Stimulated activated CD8-positive, alpha-beta memory T cell treated with anti-CD3 and anti-CD28 coated beads, Interleukin-2, amount 100 ng/mL, for 1 hour (primary cell): ENCODE measurements around the gene USP34.
"Not testable (repeated sequence)": the region's sequence is repeated elsewhere in the genome, so short reads cannot be mapped to it uniquely, and the experiment has no call there.

ENCODE experiments used
- DNase-seq, 2 donors: peaks; one replicate each; pipeline ENCODE4 v3.0.0-alpha.2; 2020; ENCODE audit warnings: low read depth in 2 of 2

Gene USP34

DNA sequence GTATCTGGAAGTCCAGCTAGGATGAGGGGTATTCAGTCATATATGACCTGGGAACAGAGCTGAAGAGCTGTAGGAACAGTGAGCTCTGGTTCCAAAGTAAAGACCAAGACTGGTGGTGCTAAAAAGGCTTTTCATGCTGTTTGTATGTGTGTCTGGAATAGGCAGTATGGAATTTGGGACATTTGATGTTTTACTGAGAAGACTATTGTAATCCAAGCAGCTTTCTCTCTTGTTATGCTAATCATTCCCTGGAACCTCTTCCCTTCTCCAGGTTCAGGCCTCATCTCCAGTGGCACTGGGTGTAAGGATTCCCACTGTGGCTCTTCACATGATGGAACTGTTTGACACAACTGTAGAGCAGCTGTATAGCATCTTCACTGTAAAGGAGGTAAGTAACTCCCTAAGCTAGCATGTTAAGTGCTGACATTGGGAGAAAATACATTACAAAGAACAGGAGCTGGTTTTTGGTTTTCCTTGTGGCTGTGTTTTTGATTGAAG, 285.6 kb downstream of the USP34 start:
- DNase-seq, result no peak

GRCh38 chr2:61184263-61184662, 286.6 kb downstream of the USP34 start:
- DNase-seq, result no peak

DNA sequence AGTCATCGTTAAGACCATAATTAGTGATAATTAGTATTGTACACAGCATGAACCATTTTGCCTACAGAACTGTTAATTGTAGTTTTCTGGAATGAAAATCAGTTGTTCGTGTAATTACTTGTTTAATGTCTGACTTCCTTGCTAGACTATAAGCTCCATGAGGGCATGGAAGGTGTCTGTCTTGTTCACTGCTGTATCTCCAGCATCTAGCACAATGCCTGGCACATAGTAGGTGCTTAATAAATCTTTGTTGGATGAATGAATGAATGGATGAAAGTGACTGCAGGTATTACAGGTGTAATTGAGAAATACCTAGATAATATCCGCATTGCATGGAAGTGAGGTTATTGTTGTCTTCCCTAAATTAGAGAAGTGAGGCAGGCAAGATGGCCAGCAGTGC, 287.1 kb downstream of the USP34 start:
- no peak for DNase-seq

GRCh38 chr2:61182059-61182383, 288.9 kb downstream of the USP34 start:
- DNase-seq, result no peak

- DNase-seq, result no peak
Observed at GRCh38 chr2:61181382-61182058, 289.4 kb downstream of the USP34 start.

DNA sequence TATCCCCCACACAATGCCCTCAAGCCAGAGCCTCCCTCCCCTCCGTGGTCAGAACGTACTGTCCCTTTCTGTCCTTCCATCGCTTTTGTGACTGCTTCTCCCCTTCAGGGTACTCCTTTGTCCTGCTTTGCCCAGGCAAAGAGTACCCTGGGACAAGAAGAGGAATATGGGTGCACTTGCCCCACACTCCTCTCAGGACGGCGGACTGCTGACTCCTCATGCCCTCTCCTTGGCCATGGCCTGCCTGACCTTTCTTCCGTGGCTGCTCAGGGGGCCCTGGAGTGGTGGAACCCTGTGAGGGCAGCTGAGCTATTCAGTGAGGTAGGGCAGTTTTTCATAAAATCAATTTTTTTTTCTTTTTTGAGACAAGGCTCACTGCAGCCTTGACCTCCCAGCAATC, 290.2 kb downstream of the USP34 start:
- DNase-seq, result no peak

DNA sequence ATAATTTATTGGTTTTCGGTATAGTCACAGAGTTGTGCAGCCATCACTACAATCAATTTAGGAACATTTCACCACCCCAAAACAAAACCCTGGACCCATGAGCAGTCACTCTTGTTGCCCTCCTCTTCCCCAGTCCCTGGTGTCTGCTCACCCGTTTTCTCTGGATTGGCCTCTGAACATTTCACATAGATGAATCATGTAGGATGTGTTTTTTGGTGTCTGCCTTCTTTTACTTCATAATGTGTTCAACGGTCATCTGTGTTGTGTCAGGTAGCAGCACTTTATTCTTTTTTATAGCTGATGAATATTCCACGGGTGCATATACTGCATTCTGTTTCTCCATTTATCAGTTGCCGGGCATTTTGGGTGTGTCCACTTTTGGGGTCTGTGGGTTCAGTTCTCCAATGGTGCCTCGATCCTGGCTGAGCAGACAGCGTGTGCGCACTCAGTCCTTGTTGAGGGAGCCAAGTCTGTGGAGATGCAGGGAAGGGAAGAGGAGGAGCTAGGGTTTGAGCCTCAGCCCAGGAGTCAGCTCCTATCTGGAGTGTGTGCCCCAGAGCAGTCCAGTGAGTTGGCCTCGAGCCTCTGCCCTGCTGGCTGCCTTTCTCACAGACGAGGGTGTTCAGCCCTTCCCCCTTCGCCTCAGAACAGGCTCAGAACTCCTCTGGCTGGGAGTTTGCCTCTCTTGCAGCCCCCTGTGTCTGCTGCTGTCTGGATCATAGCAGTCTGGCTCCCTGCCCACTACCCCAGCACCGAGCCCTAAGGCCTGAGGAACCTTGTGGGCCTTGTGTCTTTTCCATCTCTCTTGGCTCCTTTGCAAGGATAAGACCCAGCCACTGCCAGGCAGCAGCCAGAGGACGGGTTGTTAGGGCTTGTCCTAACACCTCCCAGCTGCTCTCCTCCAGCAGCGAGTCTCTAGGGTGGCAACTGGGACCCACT, 290.9 kb downstream of the USP34 start:
- DNase-seq, result no peak

GRCh38 chr2:61178603-61179545, 292.0 kb downstream of the USP34 start:
- DNase-seq, result no peak

- DNase-seq, result peak in 1 of 2 donors; percentile 11
Observed at GRCh38 chr2:61177727-61178549, 292.9 kb downstream of the USP34 start.

DNA sequence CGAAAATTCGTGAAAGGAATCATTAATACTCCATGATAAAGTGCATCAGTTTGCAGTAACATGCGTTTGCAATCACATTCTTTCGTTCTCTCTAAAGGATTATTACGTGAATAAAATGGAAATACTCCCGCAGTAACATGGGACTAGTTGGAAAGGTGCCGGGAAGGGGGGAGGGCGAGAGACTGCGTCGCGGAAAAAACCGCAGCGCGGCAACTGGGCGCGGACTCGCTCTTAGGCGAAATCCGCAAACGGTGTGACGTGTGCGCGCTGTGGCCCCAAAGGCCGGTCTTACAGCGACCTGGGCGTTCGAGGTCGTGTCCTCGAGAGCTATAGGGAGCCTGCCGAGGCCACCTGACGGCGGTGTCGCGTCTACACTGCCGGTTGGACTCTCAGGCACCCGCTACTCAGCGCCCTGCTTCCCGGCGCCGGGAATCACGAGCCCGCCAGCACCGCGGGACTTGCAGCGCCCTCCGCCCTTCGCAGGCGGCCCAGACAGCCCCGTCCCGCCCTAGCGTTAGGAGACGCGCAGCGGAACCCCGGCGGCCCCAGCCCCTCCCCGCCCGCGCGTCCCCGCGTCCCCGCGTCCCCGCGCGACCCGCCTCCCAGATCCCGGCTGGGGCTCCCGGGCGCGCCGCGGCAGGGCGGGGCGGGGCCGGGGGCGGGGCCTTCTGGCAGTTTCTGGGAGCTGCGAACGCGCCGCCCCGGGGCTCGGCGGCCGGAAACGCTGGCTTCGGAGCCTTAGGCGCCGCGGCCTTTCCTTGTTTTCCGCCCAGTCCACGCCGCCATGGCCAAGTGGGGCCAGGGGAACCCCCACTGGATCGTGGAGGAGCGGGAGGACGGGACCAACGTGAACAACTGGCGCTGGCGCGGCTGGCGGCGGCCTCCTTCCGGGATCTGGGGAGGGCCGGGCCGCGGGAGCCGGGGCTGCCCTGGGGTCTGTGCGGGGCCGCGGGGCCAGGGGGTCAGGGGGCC, 293.8 kb downstream of the USP34 start:
- DNase-seq, result peak; percentile 86 to 89

DNA sequence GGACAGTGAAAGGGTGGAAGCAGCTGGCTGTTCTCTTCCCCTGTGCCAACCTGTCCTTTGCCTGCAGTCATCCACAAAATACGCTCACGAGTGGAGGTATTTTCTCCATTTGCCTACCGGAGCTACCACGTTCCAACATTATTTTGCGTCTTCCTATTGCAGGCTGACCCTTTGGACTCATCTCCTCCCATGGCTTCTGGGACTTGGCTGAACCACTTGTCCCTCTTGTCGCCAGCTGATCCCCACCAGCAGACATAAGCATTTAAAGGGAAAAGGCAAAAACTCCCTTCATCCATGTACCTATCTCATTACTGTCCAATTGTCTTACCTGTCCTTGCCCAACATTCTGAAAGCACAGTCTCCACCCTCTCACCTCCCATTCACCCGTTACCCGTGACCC, 295.9 kb downstream of the USP34 start:
- DNase-seq, result no peak

GRCh38 chr2:61173116-61173515, 297.8 kb downstream of the USP34 start:
- DNase-seq, result no peak

DNA sequence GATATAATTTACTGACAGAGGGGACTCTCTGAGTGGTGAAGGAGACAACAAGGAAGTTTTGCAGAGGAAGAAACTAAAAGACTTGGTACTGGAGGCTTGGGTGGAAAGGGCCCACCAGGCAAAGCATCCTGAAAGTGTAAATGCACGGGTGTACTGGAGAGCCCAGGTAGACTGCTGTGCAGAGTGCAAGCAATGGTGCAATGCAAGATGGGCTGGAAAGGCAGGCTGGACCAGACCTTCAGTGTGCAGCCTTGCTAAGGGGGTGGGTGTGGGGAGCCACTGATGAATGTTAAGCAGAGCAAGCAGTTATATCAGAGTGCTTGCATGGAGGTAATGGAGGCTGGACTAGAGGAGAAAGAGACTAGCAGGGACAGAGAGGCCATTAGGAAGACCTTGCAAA, 298.2 kb downstream of the USP34 start:
- DNase-seq, result no peak

DNA sequence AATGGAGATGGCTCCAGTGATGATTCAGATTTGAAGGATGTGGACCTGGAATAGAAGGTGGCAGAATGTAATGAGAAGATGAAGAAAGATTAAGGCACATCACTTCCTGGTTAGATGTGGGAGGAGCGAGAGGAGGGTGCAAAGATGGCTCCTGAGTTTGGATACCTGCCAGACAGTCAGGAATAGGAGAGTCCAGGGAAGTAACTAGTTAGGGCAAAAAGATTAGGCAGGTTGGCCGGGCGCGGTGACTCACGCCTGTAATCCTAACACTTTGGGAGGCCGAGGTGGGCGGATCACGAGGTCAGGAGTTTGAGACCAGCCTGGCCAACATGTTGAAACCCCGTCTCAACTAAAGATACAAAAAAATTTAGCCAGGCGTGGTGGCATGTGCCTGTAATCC, 303.3 kb downstream of the USP34 start:
- no peak for DNase-seq

DNA sequence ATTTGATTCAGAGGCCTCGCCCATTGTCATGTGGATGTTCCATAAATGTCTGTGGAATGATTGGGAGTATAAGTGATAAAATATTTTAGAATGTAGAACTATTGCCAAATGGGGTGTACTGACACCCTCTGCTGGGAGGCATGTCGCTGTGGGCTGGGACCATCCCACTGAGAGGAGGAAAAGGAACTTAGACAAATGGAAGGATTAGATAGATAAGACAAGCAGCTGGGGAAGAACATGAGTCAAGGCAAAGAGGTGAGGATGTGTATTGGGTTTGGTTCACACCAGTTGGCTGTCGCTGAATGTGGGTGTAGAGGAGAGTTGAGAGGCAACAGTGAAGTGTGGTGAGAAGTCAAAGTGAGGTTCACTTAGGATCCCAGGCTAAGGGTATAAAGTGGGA, 304.9 kb downstream of the USP34 start:
- no peak for DNase-seq

DNA sequence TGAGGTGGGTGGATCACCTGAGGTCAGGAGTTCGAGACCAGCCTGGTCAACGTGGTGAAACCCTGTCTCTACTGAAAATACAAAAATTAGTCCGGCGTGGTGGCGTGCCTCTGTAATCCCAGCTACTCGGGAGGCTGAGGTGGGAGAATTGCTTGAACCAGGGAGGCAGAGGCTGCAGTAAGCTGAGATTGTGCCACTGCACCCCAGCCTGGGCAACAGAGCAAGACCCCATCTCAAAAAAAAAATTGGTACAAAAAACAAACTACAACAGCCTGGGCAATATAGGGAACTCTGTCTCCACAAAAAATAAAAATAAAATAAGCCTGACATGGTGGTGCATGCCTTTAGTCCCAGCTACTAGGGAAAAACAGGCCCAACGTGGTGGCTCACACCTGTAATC, 305.8 kb downstream of the USP34 start:
- not testable (repeated sequence) for DNase-seq

DNA sequence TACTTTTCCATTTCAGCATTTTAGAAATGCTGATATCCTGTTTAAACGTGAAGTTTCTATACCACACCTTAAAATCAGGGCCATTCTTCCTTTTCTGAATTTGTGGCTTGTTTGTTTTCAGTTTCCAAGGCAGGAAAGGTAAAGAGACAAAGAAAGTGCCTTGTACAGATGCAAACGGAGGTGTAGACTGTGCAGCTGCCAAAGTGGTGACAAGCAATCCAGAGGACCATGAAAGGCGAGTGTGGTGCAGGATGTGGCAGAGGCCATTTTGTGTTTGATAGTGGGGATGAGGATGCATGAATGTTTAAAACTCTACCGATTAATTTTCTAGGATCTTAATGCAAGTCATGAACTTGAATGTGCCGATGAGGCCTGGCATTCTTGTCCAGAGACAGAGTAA, 308.2 kb downstream of the USP34 start:
- no peak for DNase-seq

GRCh38 chr2:61161888-61162287, 309.0 kb downstream of the USP34 start, which contains the start of gene C2orf74:
Gene C2orf74 (plus strand): TSS chr2:61162188. CDS start chr2:61162515, 327 bp downstream.
- DNase-seq, result no peak

DNA sequence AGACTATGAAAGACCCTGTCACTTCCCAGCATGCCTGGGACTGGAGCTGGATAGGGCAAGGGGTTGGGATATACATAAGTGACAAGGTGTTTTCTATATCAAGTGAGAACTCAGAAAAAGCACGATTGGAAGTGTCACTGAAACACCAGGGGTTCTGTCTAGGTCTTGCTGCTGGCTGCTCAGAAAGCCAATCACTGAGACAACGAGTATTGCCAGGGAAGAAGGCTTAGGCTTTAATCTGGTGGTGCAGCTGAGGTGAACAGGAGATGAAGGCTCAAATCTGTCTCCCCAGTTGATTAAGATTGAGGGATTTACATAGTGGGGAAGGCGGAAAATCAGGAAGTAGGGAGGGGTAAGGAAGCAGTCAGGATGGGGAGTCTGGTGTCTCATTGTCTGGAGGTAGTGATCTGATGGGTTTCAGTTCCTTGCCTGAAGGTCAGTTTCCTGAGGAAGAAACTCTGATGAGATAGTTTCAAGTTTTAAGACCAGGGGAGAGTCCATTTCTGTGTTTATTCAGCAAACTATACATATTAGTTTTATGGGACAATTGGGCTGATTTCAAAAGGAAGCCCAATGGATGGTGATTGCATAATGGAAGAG, 312.4 kb downstream of the USP34 start:
- DNase-seq, result no peak
